Transverse colon (tissue), 4 donors: ENCODE measurements around the gene EPM2A. TPM values are rescaled to one million over a fixed set of nuclear protein-coding genes. Genes with fewer than 3 reads are reported as not detected.

Experiments
- DNase-seq: peaks from one replicate; pipeline ENCODE4 v3.0.0-alpha.2; 2019
- H3K27ac ChIP-seq, 4 donors: fragments of 200-600 bp; sonication (generic); 2 replicates each; pipeline ENCODE4 v1.5.1; 2016 to 2018; ENCODE audit warnings: inconsistent platforms in 4 of 4
- H3K27me3 ChIP-seq: fragments of 200-600 bp; sonication (generic); 2 replicates; pipeline ENCODE4 v1.5.1; 2017; ENCODE audit warnings: inconsistent platforms
- H3K36me3 ChIP-seq, 4 donors: fragments of 200-600 bp; sonication (generic); 2 replicates each; pipeline ENCODE4 v1.5.1; 2017 to 2019; ENCODE audit warnings: inconsistent platforms in 4 of 4
- H3K4me1 ChIP-seq, 4 donors: fragments of 200-600 bp; sonication (generic); 2 replicates each; pipeline ENCODE4 v1.5.1; 2017 to 2020; ENCODE audit warnings: inconsistent platforms in 4 of 4
- H3K4me3 ChIP-seq, 4 donors: fragments of 200-600 bp; sonication (generic); 1 replicate in 1 of 4; 2 replicates in 3 of 4; pipeline versions ENCODE4 v1.5.1 to v1.6.1; 2017 to 2019; ENCODE audit warnings: inconsistent platforms in 4 of 4
- H3K9me3 ChIP-seq, 2 donors: fragments of 200-600 bp; sonication (generic); 2 replicates each; pipeline ENCODE4 v1.5.1; 2017 to 2019; ENCODE audit warnings: inconsistent platforms in 2 of 2
- EP300 ChIP-seq: sonication (generic); formaldehyde crosslinking; IDR thresholded peaks from one replicate; pipeline ENCODE4 v1.6.1; 2017; ENCODE audit warnings: antibody characterized with exemption, low read depth
- POLR2A ChIP-seq: fragments of 450-650 bp; IDR thresholded peaks from one replicate; pipeline ENCODE4 v1.6.1; 2016; ENCODE audit warnings: antibody characterized with exemption, mild to moderate bottlenecking, moderate library complexity
- POLR2AphosphoS5 ChIP-seq, 3 donors: sonication (generic); formaldehyde crosslinking; IDR thresholded peaks; one replicate each; pipeline ENCODE4 v1.6.1; 2016; ENCODE audit warnings: antibody characterized with exemption in 3 of 3
- WGBS, 2 donors: methylation state at CpG; one replicate each; pipeline ENCODE4 v1.1.5; 2018; ENCODE audit warnings: low coverage in 1 of 2; 5-methylcytosine and 5-hydroxymethylcytosine counted together
- in situ Hi-C, 4 donors: fragments of 200-750 bp; cut with MboI; loops; one replicate each; pipeline versions ENCODE4 v1.15.0 to v1.15.1; 2017; ENCODE audit warnings: low sequenced_read_pairs in 3 of 4, low pct_ligation_motif_present in 1 of 4, low pct_unique_long_range_greater_than_20kb in 1 of 4
- intact Hi-C: fragments of 100-400 bp; cut with DNase I; formaldehyde crosslinking; loops from one replicate; pipeline ENCODE4 v1.15.1; 2023; ENCODE audit warnings: low total_unique reads
- total RNA-seq, 4 donors: library from RNA; depleted of rRNA; stranded (reverse); fragments of >200 nt; gene quantifications; one replicate each; pipeline ENCODE4 v1.1.0, GENCODE V29; 2016
- TF ChIP-seq, protein P1 (sequence below), 5 experiments: fragments of 200-600 bp in 3 of 5; fragments of 450-650 bp in 2 of 5; sonication (generic) in 3 of 5; IDR thresholded peaks; 1 replicate in 2 of 5; 2 replicates in 3 of 5; pipeline ENCODE4 v1.5.1; 2016 to 2017; ENCODE audit warnings: antibody characterized with exemption in 5 of 5, inconsistent platforms in 3 of 5, mild to moderate bottlenecking in 2 of 5, moderate library complexity in 1 of 5

The EPM2A gene
- total RNA-seq: 10 to 100 TPM; 10.5 to 33.6 (median 11.8) TPM

DNA sequence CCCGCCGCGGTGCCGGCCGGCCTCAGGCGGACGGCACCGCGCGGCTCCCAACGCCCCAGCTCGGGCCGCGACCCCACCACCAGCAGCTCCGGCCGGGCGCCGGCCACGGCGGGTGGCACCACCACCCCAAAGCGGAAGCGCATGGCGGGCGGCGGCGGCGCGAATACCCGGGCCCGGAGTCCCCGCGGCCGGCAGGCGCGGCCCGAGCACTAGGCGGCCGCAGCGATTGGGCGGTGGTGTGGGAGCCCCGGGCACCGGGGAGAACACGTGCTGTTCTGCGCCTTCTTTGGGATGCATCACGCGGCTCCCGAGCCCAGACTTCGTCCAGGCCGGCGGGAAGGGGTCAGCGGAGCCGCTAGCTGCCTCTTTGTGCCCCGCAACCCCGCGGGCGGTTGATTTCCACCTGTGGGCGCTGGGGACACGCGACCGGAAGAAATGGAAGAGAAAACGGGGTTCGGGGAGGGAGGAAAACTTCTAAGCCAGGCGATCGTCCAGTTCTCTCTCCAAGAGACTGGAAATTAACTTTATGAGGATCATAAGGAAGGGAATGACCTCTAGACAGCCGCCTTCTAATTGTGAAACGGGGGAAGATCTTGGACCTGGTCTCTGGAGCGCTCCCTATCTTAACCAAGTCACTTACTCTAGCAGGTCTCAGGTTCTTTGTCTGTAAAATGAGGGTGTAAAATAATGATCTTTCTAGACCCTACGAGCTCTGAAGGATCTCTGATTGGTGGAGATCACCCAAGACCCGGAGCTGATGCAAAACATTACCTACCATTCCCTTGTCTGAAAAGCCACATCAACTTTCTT lies at the start of gene EPM2A:
EPM2A (minus strand) TSS at position 165 of the 810 bp plus-strand sequence; CDS start at position 143, 22 bp downstream.
- intact Hi-C loops (loop anchor here (5.0 kb wide), 1 partner anchor 67 kb away; no protein-coding TSS in a partner anchor), in situ Hi-C loops (loop anchor here in 3 of 4 donors (10.0 to 25.0 kb wide), 2 partner anchors 79 to 152 kb away; partner anchors contain the start of gene FBXO30 (in 2 of the 3))
- 0% methylated on average over 3 to 19 of the region's 69 CpGs for WGBS, 2 donors
- peak; percentile 86 for DNase-seq
- Histone ChIP-seq H3K27ac (peak within 1 kb of the TSS; percentile 95 to 100 (median 97)), H3K9me3 (no peaks in the 10 kb centered on the region), H3K27me3 (no peaks in the 10 kb centered on the region), H3K4me3 (peak within 1 kb of the TSS; percentile 68 to 98 (median 79)), H3K36me3 (no peaks in the 10 kb centered on the region), H3K4me1 (peaks cover 0 to 31% (median 7%) of the 10 kb centered on the region in 4 donors)
- TF ChIP-seq POLR2AphosphoS5 (IDR thresholded peaks at IDR 0.05) (peak; percentile 42 to 77 (median 56)), POLR2A (peak; percentile 65), EP300 (no peak)
- TF ChIP-seq, protein P1, sequence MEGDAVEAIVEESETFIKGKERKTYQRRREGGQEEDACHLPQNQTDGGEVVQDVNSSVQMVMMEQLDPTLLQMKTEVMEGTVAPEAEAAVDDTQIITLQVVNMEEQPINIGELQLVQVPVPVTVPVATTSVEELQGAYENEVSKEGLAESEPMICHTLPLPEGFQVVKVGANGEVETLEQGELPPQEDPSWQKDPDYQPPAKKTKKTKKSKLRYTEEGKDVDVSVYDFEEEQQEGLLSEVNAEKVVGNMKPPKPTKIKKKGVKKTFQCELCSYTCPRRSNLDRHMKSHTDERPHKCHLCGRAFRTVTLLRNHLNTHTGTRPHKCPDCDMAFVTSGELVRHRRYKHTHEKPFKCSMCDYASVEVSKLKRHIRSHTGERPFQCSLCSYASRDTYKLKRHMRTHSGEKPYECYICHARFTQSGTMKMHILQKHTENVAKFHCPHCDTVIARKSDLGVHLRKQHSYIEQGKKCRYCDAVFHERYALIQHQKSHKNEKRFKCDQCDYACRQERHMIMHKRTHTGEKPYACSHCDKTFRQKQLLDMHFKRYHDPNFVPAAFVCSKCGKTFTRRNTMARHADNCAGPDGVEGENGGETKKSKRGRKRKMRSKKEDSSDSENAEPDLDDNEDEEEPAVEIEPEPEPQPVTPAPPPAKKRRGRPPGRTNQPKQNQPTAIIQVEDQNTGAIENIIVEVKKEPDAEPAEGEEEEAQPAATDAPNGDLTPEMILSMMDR (IDR thresholded peaks at IDR 0.05): peak in 2 of 5 experiments; percentile 4 to 13

DNA sequence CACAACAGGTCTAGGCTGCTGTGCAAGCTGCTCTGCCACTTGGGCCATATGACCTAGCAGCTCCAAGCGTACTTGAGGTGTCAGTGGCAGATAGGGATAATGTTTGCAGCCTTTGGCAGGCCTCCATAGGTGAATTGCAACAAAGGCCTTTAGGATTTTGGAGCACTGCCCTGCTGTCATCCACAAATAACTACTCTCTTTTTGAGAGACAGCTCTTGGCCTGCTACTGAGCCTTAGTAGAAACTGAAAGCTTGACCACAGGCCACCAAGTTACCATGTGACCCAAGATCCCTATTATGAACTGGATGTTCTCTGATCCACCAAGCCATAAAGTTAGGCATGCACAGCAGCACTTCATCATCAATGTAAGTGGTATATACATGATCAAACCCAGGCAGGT lies 49.4 kb upstream of the EPM2A start:
- no peak overlapping the region for H3K4me3 ChIP-seq
- H3K4me1 ChIP-seq: no peaks in the 10 kb centered on the region
- WGBS, 2 donors: 81% methylated on average over 1 of the region's 1 CpG; no CpG with 5 or more reads in 1 of the 2 donors
- no peaks in the 10 kb centered on the region for H3K9me3 ChIP-seq
- no peaks in the 10 kb centered on the region for H3K36me3 ChIP-seq
- no peak for TF ChIP-seq EP300
- no peak for TF ChIP-seq POLR2A
- TF ChIP-seq, protein P1 (IDR thresholded peaks at IDR 0.05): no peak
- TF ChIP-seq POLR2AphosphoS5 (IDR thresholded peaks at IDR 0.05): no peak
- no peaks in the 10 kb centered on the region for H3K27me3 ChIP-seq
- H3K27ac ChIP-seq: no peak overlapping the region
- intact Hi-C loops (no loop called here), in situ Hi-C loops (no loop called here)
- no peak for DNase-seq

DNA sequence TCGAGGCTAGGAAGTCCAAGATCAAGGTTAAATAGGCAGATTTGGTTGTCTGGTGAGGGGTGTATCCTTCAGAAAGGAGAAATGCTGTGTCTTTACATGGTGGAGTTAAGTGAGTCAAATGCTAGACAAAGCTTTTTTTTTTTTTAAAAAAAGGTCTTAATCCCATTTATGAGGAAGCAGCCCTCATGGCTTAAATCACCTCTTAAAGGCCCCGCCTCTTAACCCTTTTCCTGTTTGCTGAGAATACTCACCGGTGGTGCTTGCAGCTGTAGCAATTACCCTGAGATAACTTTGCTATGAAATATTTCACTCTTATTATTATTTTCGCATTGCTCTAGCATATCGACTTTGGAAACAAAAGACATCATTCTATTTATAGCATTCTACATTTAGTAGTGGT lies 48.5 kb upstream of the EPM2A start:
- no peak overlapping the region for H3K4me3 ChIP-seq
- TF ChIP-seq POLR2A: no peak
- TF ChIP-seq POLR2AphosphoS5 (IDR thresholded peaks at IDR 0.05): no peak
- TF ChIP-seq, protein P1 (IDR thresholded peaks at IDR 0.05): no peak
- TF ChIP-seq EP300: no peak
- H3K27me3 ChIP-seq: no peaks in the 10 kb centered on the region
- H3K9me3 ChIP-seq: no peaks in the 10 kb centered on the region
- DNase-seq: no peak
- H3K27ac ChIP-seq: no peak overlapping the region
- H3K4me1 ChIP-seq: no peaks in the 10 kb centered on the region
- 85 to 93% methylated on average over 5 of the region's 5 CpGs for WGBS, 2 donors
- in situ Hi-C loops: no loop called here
- H3K36me3 ChIP-seq: no peaks in the 10 kb centered on the region
- intact Hi-C loops: no loop called here

DNA sequence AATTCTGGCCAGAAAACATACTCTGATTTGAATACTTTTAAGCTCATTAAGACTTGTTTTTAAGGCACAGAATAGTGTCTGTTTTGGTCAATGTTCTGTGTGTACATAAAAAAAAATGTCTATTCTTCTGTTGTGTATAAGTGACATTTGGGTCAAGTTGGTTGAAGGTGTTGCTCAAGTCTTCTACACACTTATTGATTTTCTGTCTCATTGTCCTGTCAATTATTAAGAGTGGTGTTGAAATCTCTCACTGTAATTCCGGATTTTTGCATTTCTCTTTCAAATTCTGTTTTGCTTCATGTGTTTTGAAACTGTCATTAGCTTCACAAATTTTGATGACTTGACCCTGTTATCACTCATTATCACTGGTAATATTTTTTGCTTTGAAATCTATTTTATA lies 37.5 kb upstream of the EPM2A start:
- Histone ChIP-seq H3K4me1 (no peaks in the 10 kb centered on the region), H3K4me3 (no peak overlapping the region), H3K27ac (no peak overlapping the region), H3K27me3 (no peaks in the 10 kb centered on the region), H3K36me3 (no peaks in the 10 kb centered on the region), H3K9me3 (no peaks in the 10 kb centered on the region)
- TF ChIP-seq POLR2AphosphoS5 (IDR thresholded peaks at IDR 0.05) (no peak), POLR2A (no peak), EP300 (no peak)
- TF ChIP-seq, protein P1 (IDR thresholded peaks at IDR 0.05): no peak
- intact Hi-C loops (no loop called here), in situ Hi-C loops (no loop called here)
- WGBS, 2 donors: 73 to 82% methylated on average over 1 of the region's 1 CpG
- no peak for DNase-seq
